Heart left ventricle (tissue), 13 donors: ENCODE results near the gene HOXD8.

ENCODE experiments used
- POLR2A ChIP-seq, 2 donors: fragments of 450-650 bp; IDR thresholded peaks; one replicate each; pipeline ENCODE4 v1.6.1; 2017; ENCODE audit warnings: antibody characterized with exemption in 2 of 2, mild to moderate bottlenecking in 2 of 2, moderate library complexity in 2 of 2
- TF ChIP-seq, protein P1 (sequence below), 12 donors: fragments of 200-600 bp; sonication (generic) in 4 of 12; IDR thresholded peaks; one replicate each; pipeline versions ENCODE4 v1.5.0 to v1.8.0; 2018 to 2022; ENCODE audit warnings: antibody characterized with exemption in 12 of 12, mild to moderate bottlenecking in 5 of 12
- donor health status: ischemic (EF 13 %, LVEDD 7.1; RV severe dilation, severe dysfunction).
- donor health status: DM: no; HTN: yes; CAD: no.
- donor health status: DM: no; HTN: no; CAD: no.
- donor health status: ischemic (EF 25% LVEDD 6.9; RV normal size, moderate dysfunction).
- donor health status: ischemic (EF 25% LVEDD 5.7; RV mildly dilated, moderate dysfunction).
- donor health status: ischemic (EF 35%, LVEDD 5.7; RV mildly dilated, moderate dysfunction).
- donor health status: nonischemic (EF 11% LVEDD 7.7; RV severe dilation, severe dysfunction).
- donor health status: DM: yes; HTN: yes; CAD: no.
- donor health status: PGD.
- donor health status: ischemic (EF 29% LVEDD 5.4; RV normal size, mild dysfunction).
- donor health status: nonischemic (EF 23%, LVEDD 6.1; RV moderate dilation, normal function).

DNA sequence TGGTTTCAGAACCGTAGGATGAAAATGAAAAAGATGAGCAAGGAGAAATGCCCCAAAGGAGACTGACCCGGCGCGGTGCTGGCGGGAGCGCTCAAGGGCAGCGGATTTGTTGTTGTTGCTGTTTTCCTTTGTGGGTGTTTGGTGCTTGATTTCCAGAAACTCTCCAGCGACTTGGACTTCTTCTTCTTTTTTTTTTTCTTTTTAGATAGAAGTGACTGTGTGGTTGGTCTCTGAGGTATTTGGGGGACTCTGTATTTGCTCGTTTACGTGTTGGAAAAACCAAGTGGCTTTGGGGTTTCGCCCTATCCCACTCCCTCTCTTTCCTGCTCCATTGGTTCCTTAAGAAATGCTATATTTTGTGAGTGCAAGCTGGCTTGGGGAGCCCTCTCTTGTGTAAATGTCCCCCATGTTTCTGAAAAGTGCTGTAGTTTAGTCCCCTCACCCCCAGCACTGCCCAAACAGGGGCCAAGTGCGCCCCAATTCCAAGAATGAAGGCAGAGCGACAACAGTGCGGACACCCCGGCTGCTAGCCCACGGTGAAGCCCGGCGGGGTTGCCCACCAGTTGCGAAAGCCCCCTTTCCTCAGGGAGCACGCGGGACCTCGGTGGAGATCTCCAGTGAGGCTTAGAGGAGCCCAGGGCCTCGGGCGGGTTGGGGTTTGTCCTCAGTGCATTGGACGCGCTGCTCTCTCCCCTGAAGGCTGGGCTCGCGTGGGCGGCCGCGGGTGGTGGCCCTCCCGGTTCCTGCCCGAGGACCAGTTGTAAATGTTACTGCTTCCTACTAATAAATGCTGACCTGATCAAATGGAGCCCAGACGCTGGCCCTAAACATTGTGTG, 5.2 kb upstream of the HOXD8 start:
- TF ChIP-seq, protein P1, sequence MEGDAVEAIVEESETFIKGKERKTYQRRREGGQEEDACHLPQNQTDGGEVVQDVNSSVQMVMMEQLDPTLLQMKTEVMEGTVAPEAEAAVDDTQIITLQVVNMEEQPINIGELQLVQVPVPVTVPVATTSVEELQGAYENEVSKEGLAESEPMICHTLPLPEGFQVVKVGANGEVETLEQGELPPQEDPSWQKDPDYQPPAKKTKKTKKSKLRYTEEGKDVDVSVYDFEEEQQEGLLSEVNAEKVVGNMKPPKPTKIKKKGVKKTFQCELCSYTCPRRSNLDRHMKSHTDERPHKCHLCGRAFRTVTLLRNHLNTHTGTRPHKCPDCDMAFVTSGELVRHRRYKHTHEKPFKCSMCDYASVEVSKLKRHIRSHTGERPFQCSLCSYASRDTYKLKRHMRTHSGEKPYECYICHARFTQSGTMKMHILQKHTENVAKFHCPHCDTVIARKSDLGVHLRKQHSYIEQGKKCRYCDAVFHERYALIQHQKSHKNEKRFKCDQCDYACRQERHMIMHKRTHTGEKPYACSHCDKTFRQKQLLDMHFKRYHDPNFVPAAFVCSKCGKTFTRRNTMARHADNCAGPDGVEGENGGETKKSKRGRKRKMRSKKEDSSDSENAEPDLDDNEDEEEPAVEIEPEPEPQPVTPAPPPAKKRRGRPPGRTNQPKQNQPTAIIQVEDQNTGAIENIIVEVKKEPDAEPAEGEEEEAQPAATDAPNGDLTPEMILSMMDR (IDR thresholded peaks at IDR 0.05), result no peak
- TF ChIP-seq POLR2A (IDR thresholded peaks at IDR 0.05), result no peak
